HG03280 (cell line): ENCODE measurements around the gene SLC5A10.
"Not testable (repeated sequence)": the region's sequence is repeated elsewhere in the genome, so short reads cannot be mapped to it uniquely, and the experiment has no call there.

Experiments
- ATAC-seq: cut with Tn5 transposase; IDR thresholded peaks from one replicate; pipeline ENCODE4 v1.9.1; 2021; ENCODE audit warnings: mild to moderate bottlenecking, moderate library complexity; ENCODE audit not compliant: unreplicated experiment

Gene SLC5A10

GRCh38 chr17:19016297-19016696 lies 64.3 kb downstream of the SLC5A10 start:
- no peak for ATAC-seq

GRCh38 chr17:19016881-19017280 lies 64.9 kb downstream of the SLC5A10 start:
- no peak for ATAC-seq

- no peak for ATAC-seq
Measured at GRCh38 chr17:19017401-19017800, 65.4 kb downstream of the SLC5A10 start.

- no peak for ATAC-seq
Measured at GRCh38 chr17:19017804-19018599, 66.0 kb downstream of the SLC5A10 start.

- ATAC-seq = no peak
Measured at GRCh38 chr17:19018600-19018950, 66.6 kb downstream of the SLC5A10 start.

GRCh38 chr17:19019041-19019941 lies 67.3 kb downstream of the SLC5A10 start:
- ATAC-seq = no peak

GRCh38 chr17:19020016-19020415 lies 68.1 kb downstream of the SLC5A10 start:
- ATAC-seq = no peak

GRCh38 chr17:19021011-19021621 lies 69.2 kb downstream of the SLC5A10 start:
- not testable (repeated sequence) for ATAC-seq

GRCh38 chr17:19021622-19022083 lies 69.7 kb downstream of the SLC5A10 start:
- no peak for ATAC-seq

GRCh38 chr17:19022128-19022527 lies 70.2 kb downstream of the SLC5A10 start:
- ATAC-seq = no peak

- no peak for ATAC-seq
Measured at GRCh38 chr17:19022747-19023146, 70.8 kb downstream of the SLC5A10 start.

GRCh38 chr17:19023209-19023999 lies 71.4 kb downstream of the SLC5A10 start:
- no peak for ATAC-seq

GRCh38 chr17:19024101-19025078 lies 72.4 kb downstream of the SLC5A10 start:
- ATAC-seq = no peak

GRCh38 chr17:19028671-19029070 lies 76.7 kb downstream of the SLC5A10 start:
- ATAC-seq = not testable (repeated sequence)

GRCh38 chr17:19029740-19030139 lies 77.8 kb downstream of the SLC5A10 start:
- not testable (repeated sequence) for ATAC-seq

GRCh38 chr17:19030771-19031449 lies 78.9 kb downstream of the SLC5A10 start:
- ATAC-seq = not testable (repeated sequence)

GRCh38 chr17:19031729-19032128 lies 79.8 kb downstream of the SLC5A10 start:
- ATAC-seq = peak; percentile 34

- peak; percentile 43 for ATAC-seq
Measured at GRCh38 chr17:19032377-19032988, 80.5 kb downstream of the SLC5A10 start.
